Measurements from ENCODE around the gene PADI6.

PADI6 gene

GRCh38 chr1:17355898-17356297, 16.1 kb upstream of the PADI6 start:
- no peak for FAIRE-seq

GRCh38 chr1:17356387-17357026, 15.5 kb upstream of the PADI6 start:
- FAIRE-seq (no peak), DNase-seq (ENCODE audit: insufficient read length, low spot score) (no peak)

More at GRCh38 chr1:17355898-17356297, 16.1 kb upstream of the PADI6 start:
- no peak for DNase-seq (ENCODE audit: insufficient read length, low spot score)

- no peak for DNase-seq (ENCODE audit: insufficient read length, low spot score)
- no peak for FAIRE-seq
These were observed 13.4 kb upstream of the PADI6 start for GRCh38 chr1:17358557-17358956.

GRCh38 chr1:17359031-17359430, 13.0 kb upstream of the PADI6 start:
- no peak for DNase-seq (ENCODE audit: insufficient read length, low spot score)
- FAIRE-seq: no peak

GRCh38 chr1:17359808-17360207, 12.2 kb upstream of the PADI6 start:
- FAIRE-seq: no peak
- no peak for DNase-seq (ENCODE audit: insufficient read length, low spot score)

GRCh38 chr1:17360272-17360956, 11.6 kb upstream of the PADI6 start:
- no peak for FAIRE-seq
- DNase-seq (ENCODE audit: insufficient read length, low spot score): no peak

GRCh38 chr1:17361687-17362086, 10.3 kb upstream of the PADI6 start:
- no peak for FAIRE-seq
- no peak for DNase-seq (ENCODE audit: insufficient read length, low spot score)

- DNase-seq (ENCODE audit: insufficient read length, low spot score) (no peak), FAIRE-seq (no peak)
These were observed 8.6 kb upstream of the PADI6 start for GRCh38 chr1:17363351-17363750.

GRCh38 chr1:17363771-17364170, 8.2 kb upstream of the PADI6 start:
- no peak for FAIRE-seq

GRCh38 chr1:17365293-17365692, 6.7 kb upstream of the PADI6 start:
- no peak for DNase-seq (ENCODE audit: insufficient read length, low spot score)
- no peak for FAIRE-seq

More at GRCh38 chr1:17363771-17364170, 8.2 kb upstream of the PADI6 start:
- DNase-seq (ENCODE audit: insufficient read length, low spot score): no peak

- FAIRE-seq (no peak), DNase-seq (ENCODE audit: insufficient read length, low spot score) (peak; percentile 71)
These were observed 2.5 kb upstream of the PADI6 start for GRCh38 chr1:17369466-17369865.

GRCh38 chr1:17370618-17371017, 1.4 kb upstream of the PADI6 start:
- DNase-seq (ENCODE audit: insufficient read length, low spot score) (no peak), FAIRE-seq (no peak)

GRCh38 chr1:17372955-17373354, 959 bp downstream of the PADI6 start:
- DNase-seq (ENCODE audit: insufficient read length, low spot score) (no peak), FAIRE-seq (no peak)

- DNase-seq (ENCODE audit: insufficient read length, low spot score) (no peak), FAIRE-seq (no peak)
These were observed 3.7 kb downstream of the PADI6 start for GRCh38 chr1:17375651-17376050.

GRCh38 chr1:17377325-17377953, 5.4 kb downstream of the PADI6 start:
- DNase-seq (ENCODE audit: insufficient read length, low spot score) (no peak), FAIRE-seq (no peak)

- no peak for DNase-seq (ENCODE audit: insufficient read length, low spot score)
- no peak for FAIRE-seq
These were observed 9.2 kb downstream of the PADI6 start for GRCh38 chr1:17381161-17381560.

- FAIRE-seq: no peak
- DNase-seq (ENCODE audit: insufficient read length, low spot score): no peak
These were observed 20.3 kb downstream of the PADI6 start for GRCh38 chr1:17392199-17392740.

- DNase-seq (ENCODE audit: insufficient read length, low spot score): no peak
- FAIRE-seq: no peak
These were observed 21.2 kb downstream of the PADI6 start for GRCh38 chr1:17393230-17393629.

- FAIRE-seq: no peak
- no peak for DNase-seq (ENCODE audit: insufficient read length, low spot score)
These were observed 26.1 kb downstream of the PADI6 start for GRCh38 chr1:17397910-17398695.

GRCh38 chr1:17400725-17401341, 28.8 kb downstream of the PADI6 start:
- DNase-seq (ENCODE audit: insufficient read length, low spot score) (no peak), FAIRE-seq (no peak)
